Gastrocnemius medialis (tissue), 4 donors: ENCODE results near the gene YPEL2. TPM values are rescaled to one million over a fixed set of nuclear protein-coding genes. Genes with fewer than 3 reads are reported as not detected.

Experiments
- ATAC-seq, 2 donors: fragments of 150-250 bp; one replicate each; pipeline ENCODE4 v1.9.1; 2016
- DNase-seq, 2 donors: peaks; one replicate each; pipeline ENCODE4 v3.0.0-alpha.2; 2019
- H3K27ac ChIP-seq, 4 donors: fragments of 200-600 bp; sonication (generic); 1 replicate in 1 of 4; 2 replicates in 3 of 4; pipeline ENCODE4 v1.5.1; 2016 to 2018; ENCODE audit warnings: mild to moderate bottlenecking in 2 of 4, moderate library complexity in 1 of 4
- H3K27me3 ChIP-seq, 3 donors: fragments of 200-600 bp; sonication (generic) in 2 of 3; 1 replicate in 1 of 3; 2 replicates in 2 of 3; pipeline versions ENCODE4 v1.5.1 to v1.6.0; 2016 to 2019; ENCODE audit warnings: mild to moderate bottlenecking in 1 of 3, moderate library complexity in 1 of 3
- H3K36me3 ChIP-seq, 2 donors: fragments of 200-600 bp; sonication (generic) in 1 of 2; one replicate each; pipeline ENCODE4 v1.5.1; 2017 to 2018
- H3K4me1 ChIP-seq, 2 donors: fragments of 200-600 bp; sonication (generic) in 1 of 2; one replicate each; pipeline ENCODE4 v1.5.1; 2016 to 2017; ENCODE audit warnings: mild to moderate bottlenecking in 2 of 2
- H3K4me3 ChIP-seq, 4 donors: fragments of 200-600 bp; sonication (generic) in 3 of 4; 1 replicate in 1 of 4; 2 replicates in 3 of 4; pipeline ENCODE4 v1.5.1; 2016 to 2019; ENCODE audit warnings: mild to moderate bottlenecking in 2 of 4
- H3K9me3 ChIP-seq, 3 donors: fragments of 200-600 bp; sonication (generic) in 2 of 3; 1 replicate in 1 of 3; 2 replicates in 2 of 3; pipeline ENCODE4 v1.5.1; 2016 to 2019
- POLR2A ChIP-seq, 2 donors: fragments of 450-650 bp; IDR thresholded peaks; one replicate each; pipeline ENCODE4 v1.6.1; 2017; ENCODE audit warnings: antibody characterized with exemption in 2 of 2, mild to moderate bottlenecking in 2 of 2, moderate library complexity in 2 of 2
- in situ Hi-C, 4 donors: fragments of 200-750 bp; cut with MboI; loops; one replicate each; pipeline versions ENCODE4 v1.15.0 to v1.8.0; 2017; ENCODE audit warnings: low sequenced_read_pairs in 4 of 4
- intact Hi-C: fragments of 100-400 bp; cut with DNase I; formaldehyde crosslinking; loops from one replicate; pipeline ENCODE4 v1.15.1; 2023; ENCODE audit warnings: low total_unique reads
- total RNA-seq, 4 donors: library from RNA; depleted of rRNA; stranded (reverse); fragments of >200 nt; gene quantifications; one replicate each; pipeline versions ENCODE4 v1.1.0 to v1.2.3, GENCODE V29; 2016
- TF ChIP-seq, protein P1 (sequence below), 5 experiments: fragments of 450-650 bp in 3 of 5; fragments of 200-600 bp in 2 of 5; sonication (generic) in 2 of 5; IDR thresholded peaks in 4 of 5; conservative IDR thresholded peaks in 1 of 5; 1 replicate in 4 of 5; 2 replicates in 1 of 5; pipeline ENCODE4 v1.5.1; 2016 to 2019; ENCODE audit warnings: antibody characterized with exemption in 5 of 5, mild to moderate bottlenecking in 3 of 5, moderate library complexity in 3 of 5

Gene YPEL2
- total RNA-seq, 4 donors from 2014 or later: 18.9 to 27.4 (median 22.2) TPM

DNA sequence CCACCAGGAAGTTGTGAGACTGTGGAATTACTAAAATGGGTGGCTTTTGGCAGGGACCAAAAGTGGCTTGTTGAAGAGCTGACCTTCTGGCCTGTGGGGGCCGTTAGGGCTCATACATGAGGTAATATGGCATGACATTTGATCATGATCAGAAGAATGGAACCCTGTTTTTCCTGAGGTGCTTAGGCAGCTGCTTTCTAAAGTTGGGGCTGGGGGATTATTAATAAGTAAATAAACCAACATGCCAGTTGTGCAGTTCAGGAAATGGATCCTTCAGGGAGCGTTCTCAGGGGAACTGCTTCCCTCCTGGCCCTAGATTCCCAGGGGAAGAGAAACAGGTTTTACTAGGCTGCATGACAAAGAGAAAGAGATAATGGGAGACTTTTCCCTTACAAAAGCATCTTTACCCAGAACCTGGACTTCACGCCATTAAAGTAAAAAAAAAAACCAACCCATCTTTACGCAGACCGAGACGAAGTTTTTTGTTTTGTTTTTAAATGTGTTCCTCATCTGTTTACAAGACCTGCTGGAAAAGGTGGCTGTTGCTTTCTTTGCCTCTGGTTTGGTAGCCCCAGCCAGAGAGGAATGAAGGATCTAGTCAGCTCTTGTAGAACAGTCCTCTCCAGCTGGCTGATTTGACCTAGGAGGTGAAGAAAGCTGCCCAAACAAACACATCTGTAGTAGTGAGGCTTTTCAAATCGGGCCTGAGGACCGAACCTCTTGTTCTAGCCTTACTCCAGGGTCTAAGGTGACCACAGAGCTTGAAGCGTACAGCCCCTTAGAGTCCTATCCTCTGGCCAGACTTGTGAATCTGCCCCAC is 22.7 kb downstream of the YPEL2 start:
- Histone ChIP-seq H3K4me3 (no peak overlapping the region), H3K27ac (peak overlapping the region; percentile 41 to 99 (median 98)), H3K27me3 (no peaks in the 10 kb centered on the region), H3K4me1 (peaks cover 88 to 91% of the 10 kb centered on the region in 2 donors), H3K9me3 (no peaks in the 10 kb centered on the region), H3K36me3 (no peaks in the 10 kb centered on the region)
- intact Hi-C loops: no loop called here
- in situ Hi-C loops: no loop called here
- no peak for TF ChIP-seq POLR2A (IDR thresholded peaks at IDR 0.05)
- TF ChIP-seq, protein P1, sequence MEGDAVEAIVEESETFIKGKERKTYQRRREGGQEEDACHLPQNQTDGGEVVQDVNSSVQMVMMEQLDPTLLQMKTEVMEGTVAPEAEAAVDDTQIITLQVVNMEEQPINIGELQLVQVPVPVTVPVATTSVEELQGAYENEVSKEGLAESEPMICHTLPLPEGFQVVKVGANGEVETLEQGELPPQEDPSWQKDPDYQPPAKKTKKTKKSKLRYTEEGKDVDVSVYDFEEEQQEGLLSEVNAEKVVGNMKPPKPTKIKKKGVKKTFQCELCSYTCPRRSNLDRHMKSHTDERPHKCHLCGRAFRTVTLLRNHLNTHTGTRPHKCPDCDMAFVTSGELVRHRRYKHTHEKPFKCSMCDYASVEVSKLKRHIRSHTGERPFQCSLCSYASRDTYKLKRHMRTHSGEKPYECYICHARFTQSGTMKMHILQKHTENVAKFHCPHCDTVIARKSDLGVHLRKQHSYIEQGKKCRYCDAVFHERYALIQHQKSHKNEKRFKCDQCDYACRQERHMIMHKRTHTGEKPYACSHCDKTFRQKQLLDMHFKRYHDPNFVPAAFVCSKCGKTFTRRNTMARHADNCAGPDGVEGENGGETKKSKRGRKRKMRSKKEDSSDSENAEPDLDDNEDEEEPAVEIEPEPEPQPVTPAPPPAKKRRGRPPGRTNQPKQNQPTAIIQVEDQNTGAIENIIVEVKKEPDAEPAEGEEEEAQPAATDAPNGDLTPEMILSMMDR (IDR thresholded peaks at IDR 0.05 in 4 of 5, conservative IDR thresholded peaks at IDR 0.05 in 1 of 5): no peak
- no peak for DNase-seq
- no peak for ATAC-seq

DNA sequence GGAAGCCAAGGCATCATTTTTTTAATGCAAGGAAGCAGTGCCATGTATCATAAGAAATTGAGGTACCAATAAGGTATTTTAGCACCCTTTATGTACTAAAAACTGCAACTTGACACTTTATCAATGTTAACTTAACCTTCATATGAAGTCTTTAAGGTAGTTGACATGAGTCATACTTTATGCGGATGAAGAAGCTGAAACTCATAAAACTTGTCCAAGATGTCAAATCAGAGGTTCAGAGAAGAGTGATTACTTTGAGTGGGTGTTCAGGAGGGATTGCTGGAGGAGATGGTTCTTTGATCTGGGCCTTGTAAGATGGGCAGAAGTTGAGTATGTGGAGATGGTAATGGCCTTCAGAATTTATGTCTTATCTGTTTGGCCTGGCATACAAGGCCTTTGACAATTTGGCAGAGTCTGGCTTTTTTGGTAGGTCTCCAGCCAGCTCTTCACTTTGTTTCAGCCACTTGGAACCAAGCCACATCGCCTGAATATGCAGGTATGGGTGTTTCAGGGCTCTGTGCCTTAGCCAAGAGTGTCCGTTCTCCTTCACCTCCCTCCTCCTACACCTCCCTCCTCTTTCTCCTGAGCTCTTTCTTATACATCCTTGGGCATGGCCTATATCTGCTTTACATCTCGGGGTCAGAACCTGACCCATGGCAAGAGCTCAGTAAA is 23.7 kb downstream of the YPEL2 start:
- intact Hi-C loops (no loop called here), in situ Hi-C loops (no loop called here)
- DNase-seq: no peak
- ATAC-seq: no peak
- Histone ChIP-seq H3K36me3 (no peaks in the 10 kb centered on the region), H3K4me1 (peaks cover 88 to 93% of the 10 kb centered on the region in 2 donors), H3K4me3 (no peak overlapping the region), H3K9me3 (no peaks in the 10 kb centered on the region), H3K27me3 (no peaks in the 10 kb centered on the region), H3K27ac (peak overlapping the region; percentile 41 to 99 (median 98))
- no peak for TF ChIP-seq POLR2A (IDR thresholded peaks at IDR 0.05)
- TF ChIP-seq, protein P1 (IDR thresholded peaks at IDR 0.05 in 4 of 5, conservative IDR thresholded peaks at IDR 0.05 in 1 of 5): no peak

DNA sequence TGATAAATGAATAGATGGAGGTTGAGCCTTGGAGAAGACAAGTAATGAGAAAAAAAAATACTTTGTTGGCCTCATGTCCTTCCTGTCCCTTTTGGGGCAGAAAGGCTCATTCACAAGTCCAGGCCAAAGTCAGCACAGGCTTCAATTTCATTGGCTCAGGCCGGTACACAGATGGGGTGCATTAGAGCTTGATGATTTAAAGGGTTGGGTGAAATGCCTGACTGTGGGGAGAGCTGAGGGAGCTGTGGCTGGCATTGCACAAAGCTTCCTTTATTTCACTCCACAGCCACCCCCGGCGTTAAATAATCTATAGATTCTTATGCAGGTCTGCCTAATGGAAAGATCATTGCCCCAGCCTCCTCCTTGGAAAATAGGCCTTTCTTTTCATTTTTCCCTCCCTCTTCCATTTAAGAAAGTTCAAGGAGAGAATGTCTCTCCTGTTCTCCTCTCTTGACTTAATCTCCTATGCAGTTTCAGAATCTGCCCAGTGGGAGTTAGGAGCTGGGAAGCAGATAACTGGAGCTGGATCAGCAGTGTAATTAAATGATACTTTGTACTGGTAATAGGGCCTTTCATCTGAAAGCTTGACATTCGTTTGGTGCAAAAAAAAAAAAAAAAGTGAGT is 24.4 kb downstream of the YPEL2 start:
- Histone ChIP-seq H3K4me1 (peaks cover 89 to 93% of the 10 kb centered on the region in 2 donors), H3K36me3 (no peaks in the 10 kb centered on the region), H3K9me3 (no peaks in the 10 kb centered on the region), H3K4me3 (no peak overlapping the region), H3K27ac (peak overlapping the region; percentile 41 to 99 (median 98)), H3K27me3 (no peaks in the 10 kb centered on the region)
- TF ChIP-seq POLR2A (IDR thresholded peaks at IDR 0.05): no peak
- TF ChIP-seq, protein P1 (IDR thresholded peaks at IDR 0.05 in 4 of 5, conservative IDR thresholded peaks at IDR 0.05 in 1 of 5): no peak
- in situ Hi-C loops: no loop called here
- ATAC-seq: no peak
- intact Hi-C loops: no loop called here
- DNase-seq: no peak

DNA sequence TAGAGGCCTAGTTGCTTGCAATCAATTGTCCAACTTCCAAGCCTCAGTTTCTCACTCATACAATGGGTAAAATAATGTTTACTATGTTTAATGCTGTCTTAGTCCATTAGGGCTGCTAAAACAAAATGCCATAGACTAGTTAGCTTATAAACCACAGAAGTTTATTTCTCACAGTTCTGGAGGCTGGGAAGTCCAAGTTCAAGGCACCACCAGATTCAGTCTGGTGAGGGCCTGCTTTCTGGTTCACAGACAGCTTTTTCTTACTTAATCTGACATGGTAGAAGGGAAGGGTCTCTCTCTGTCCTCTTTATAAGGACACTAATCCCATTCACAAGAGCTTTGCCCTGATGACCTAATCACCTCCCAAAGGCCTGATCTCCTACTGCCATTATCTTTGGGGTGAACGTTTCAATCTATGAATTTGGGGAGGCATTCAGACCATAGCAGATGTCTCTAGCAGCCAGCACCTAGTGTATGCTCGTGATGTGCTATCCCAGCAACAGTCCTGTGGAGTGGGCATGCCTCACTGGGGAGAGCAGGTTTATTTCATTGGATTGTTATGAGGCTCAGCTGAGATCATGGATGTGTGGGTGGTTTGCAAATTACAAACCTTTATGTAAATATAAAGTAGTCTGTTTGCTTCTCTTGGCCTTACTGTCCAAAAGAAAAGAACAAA is 25.2 kb downstream of the YPEL2 start:
- intact Hi-C loops: no loop called here
- H3K9me3 ChIP-seq: no peaks in the 10 kb centered on the region
- H3K27ac ChIP-seq: peak overlapping the region; percentile 29 to 99 (median 98)
- ATAC-seq: no peak
- in situ Hi-C loops: no loop called here
- no peak for TF ChIP-seq POLR2A (IDR thresholded peaks at IDR 0.05)
- TF ChIP-seq, protein P1 (IDR thresholded peaks at IDR 0.05 in 4 of 5, conservative IDR thresholded peaks at IDR 0.05 in 1 of 5): no peak
- DNase-seq: no peak
- H3K36me3 ChIP-seq: no peaks in the 10 kb centered on the region
- H3K4me3 ChIP-seq: no peak overlapping the region
- H3K4me1 ChIP-seq: peaks cover 89 to 93% of the 10 kb centered on the region in 2 donors
- H3K27me3 ChIP-seq: no peaks in the 10 kb centered on the region
